Nephron (organoid): ENCODE data around the gene CC2D2A.

Experiments
- H3K27ac Mint-ChIP-seq, 3 experiments: 2 replicates each; pipeline ENCODE4 v1.8.0; 2020; ENCODE audit warnings: mixed read lengths in 3 of 3, mild to moderate bottlenecking in 2 of 3, moderate library complexity in 1 of 3
- H3K27me3 Mint-ChIP-seq: 2 replicates; pipeline ENCODE4 v1.8.0; 2021; ENCODE audit warnings: low read depth, mild to moderate bottlenecking, moderate library complexity, mixed read lengths
- H3K36me3 Mint-ChIP-seq: 2 replicates; pipeline ENCODE4 v1.8.0; 2020; ENCODE audit warnings: low read depth, mixed read lengths
- H3K4me1 Mint-ChIP-seq: 2 replicates; pipeline ENCODE4 v1.8.0; 2020; ENCODE audit warnings: mixed read lengths
- H3K4me3 Mint-ChIP-seq, 3 experiments: 2 replicates each; pipeline ENCODE4 v1.8.0; 2020; ENCODE audit warnings: mild to moderate bottlenecking in 3 of 3, mixed read lengths in 3 of 3, moderate library complexity in 2 of 3
- H3K9me3 Mint-ChIP-seq: 2 replicates; pipeline ENCODE4 v1.8.0; 2020; ENCODE audit warnings: mixed read lengths
- CTCF ChIP-seq, 3 experiments: fragments of 200-600 bp; sonication (generic); IDR thresholded peaks; one replicate each; pipeline ENCODE4 v1.5.0; 2021; ENCODE audit warnings: antibody characterized with exemption in 3 of 3; ENCODE audit not compliant: unreplicated experiment in 3 of 3

The CC2D2A gene

GRCh38 chr4:15556511-15557092 lies 86.9 kb downstream of the CC2D2A start:
- no peak for TF ChIP-seq CTCF (IDR thresholded peaks at IDR 0.05; ENCODE audit: unreplicated experiment in 3 of 3)
- no peak overlapping the region for H3K4me3 Mint-ChIP-seq
- no peak overlapping the region for H3K27ac Mint-ChIP-seq
- H3K4me1 Mint-ChIP-seq = no peaks in the 10 kb centered on the region
- H3K9me3 Mint-ChIP-seq = no peaks in the 10 kb centered on the region
- H3K27me3 Mint-ChIP-seq = no peaks in the 10 kb centered on the region
- H3K36me3 Mint-ChIP-seq = peaks cover 52% of the 10 kb centered on the region

DNA sequence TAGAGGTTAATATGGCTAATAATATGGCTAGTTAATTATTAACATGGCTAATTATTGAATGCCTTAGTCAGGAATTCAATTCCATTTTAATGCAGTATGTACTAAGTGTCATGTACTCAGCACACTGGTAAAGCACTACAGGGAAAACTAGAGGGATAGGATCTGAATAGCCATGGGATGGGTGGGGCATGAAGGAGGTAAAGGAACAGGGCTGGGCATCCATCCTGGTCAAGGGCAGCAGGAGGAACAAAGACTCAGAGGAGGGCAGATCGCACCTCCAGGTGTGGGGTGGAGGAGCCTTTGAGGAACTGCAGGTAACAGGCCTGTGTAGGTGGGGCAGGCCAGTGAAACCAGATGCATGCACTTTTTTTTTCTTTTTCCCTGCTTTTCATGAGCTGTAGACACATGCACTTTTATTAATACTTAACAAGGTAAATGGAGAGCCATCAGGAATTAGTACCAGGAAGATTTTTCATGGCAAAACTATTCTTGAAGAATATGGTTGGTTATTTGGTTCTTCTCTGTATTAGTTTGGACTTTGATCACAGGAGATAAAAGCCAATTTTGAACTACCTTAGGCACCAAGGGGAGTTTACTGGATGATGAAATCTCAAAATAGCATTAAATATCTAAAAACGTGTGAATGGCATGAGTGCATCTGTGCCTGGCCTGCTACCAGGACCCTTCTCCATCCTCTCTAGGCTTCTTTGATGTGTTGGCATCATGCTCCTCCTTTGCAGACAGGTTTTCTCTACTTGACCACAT lies 88.3 kb downstream of the CC2D2A start:
- Mint-ChIP-seq H3K4me1 (no peaks in the 10 kb centered on the region), H3K27me3 (no peaks in the 10 kb centered on the region), H3K4me3 (no peak overlapping the region), H3K9me3 (no peaks in the 10 kb centered on the region), H3K36me3 (peaks cover 62% of the 10 kb centered on the region), H3K27ac (peak overlapping the region in 2 of 3 experiments; percentile 19 to 64)
- TF ChIP-seq CTCF (IDR thresholded peaks at IDR 0.05; ENCODE audit: unreplicated experiment in 3 of 3) = no peak

GRCh38 chr4:15558561-15558960 lies 88.9 kb downstream of the CC2D2A start:
- Mint-ChIP-seq H3K4me1 (no peaks in the 10 kb centered on the region), H3K36me3 (peaks cover 66% of the 10 kb centered on the region), H3K4me3 (no peak overlapping the region), H3K27ac (peak overlapping the region in 1 of 3 experiments; percentile 64), H3K27me3 (no peaks in the 10 kb centered on the region), H3K9me3 (no peaks in the 10 kb centered on the region)
- no peak for TF ChIP-seq CTCF (IDR thresholded peaks at IDR 0.05; ENCODE audit: unreplicated experiment in 3 of 3)

GRCh38 chr4:15562114-15562513 lies 92.4 kb downstream of the CC2D2A start:
- Mint-ChIP-seq H3K27ac (no peak overlapping the region), H3K4me3 (no peak overlapping the region), H3K4me1 (no peaks in the 10 kb centered on the region), H3K27me3 (no peaks in the 10 kb centered on the region), H3K9me3 (no peaks in the 10 kb centered on the region), H3K36me3 (peaks cover 73% of the 10 kb centered on the region)
- TF ChIP-seq CTCF (IDR thresholded peaks at IDR 0.05; ENCODE audit: unreplicated experiment in 3 of 3) = no peak

- no peak overlapping the region for H3K4me3 Mint-ChIP-seq
- no peaks in the 10 kb centered on the region for H3K4me1 Mint-ChIP-seq
- no peak overlapping the region for H3K27ac Mint-ChIP-seq
- no peaks in the 10 kb centered on the region for H3K9me3 Mint-ChIP-seq
- H3K36me3 Mint-ChIP-seq = peaks cover 76% of the 10 kb centered on the region
- H3K27me3 Mint-ChIP-seq = no peaks in the 10 kb centered on the region
- TF ChIP-seq CTCF (IDR thresholded peaks at IDR 0.05; ENCODE audit: unreplicated experiment in 3 of 3) = no peak
Measured at GRCh38 chr4:15562623-15563022, 92.9 kb downstream of the CC2D2A start.

DNA sequence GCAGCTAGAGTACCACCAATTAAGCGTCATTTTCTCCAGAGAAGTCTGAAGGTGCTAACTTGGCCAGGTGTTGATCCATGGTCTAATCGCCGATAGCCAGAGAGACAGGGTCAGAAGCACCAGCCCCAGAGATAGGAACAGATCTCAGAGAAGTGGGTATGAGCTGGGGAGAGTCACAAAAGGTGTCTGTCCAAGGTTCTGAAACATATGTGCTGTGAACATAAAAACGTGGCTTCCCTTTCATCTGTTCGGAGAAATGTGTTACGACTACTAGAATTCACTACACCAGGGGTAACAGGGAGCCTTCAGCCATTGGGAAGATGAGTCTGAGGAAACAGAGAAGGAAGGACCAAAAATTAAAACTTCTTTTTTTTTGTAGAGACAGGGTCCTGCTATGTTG lies 94.2 kb downstream of the CC2D2A start:
- no peaks in the 10 kb centered on the region for H3K4me1 Mint-ChIP-seq
- TF ChIP-seq CTCF (IDR thresholded peaks at IDR 0.05; ENCODE audit: unreplicated experiment in 3 of 3) = no peak
- peaks cover 74% of the 10 kb centered on the region for H3K36me3 Mint-ChIP-seq
- H3K27ac Mint-ChIP-seq = no peak overlapping the region
- H3K9me3 Mint-ChIP-seq = no peaks in the 10 kb centered on the region
- no peak overlapping the region for H3K4me3 Mint-ChIP-seq
- H3K27me3 Mint-ChIP-seq = no peaks in the 10 kb centered on the region
